Neural cell (in vitro differentiated cells): ENCODE measurements around the gene FAM76A. TPM values are rescaled to one million over a fixed set of nuclear protein-coding genes. Genes with fewer than 3 reads are reported as not detected.

ENCODE experiments used
- H2AFZ ChIP-seq: fragments of 200-600, 300-800 bp; sonication (generic), shearing (Covaris generic); 2 replicates; pipeline ENCODE4 v1.6.0; 2014; ENCODE audit warnings: low read depth, mild to moderate bottlenecking, antibody characterized with exemption, low read length, moderate library complexity
- H3F3A ChIP-seq: fragments of 200-600 bp; shearing (Covaris generic); 2 replicates; pipeline ENCODE4 v1.6.1; 2016; ENCODE audit warnings: mild to moderate bottlenecking, moderate library complexity, mixed read lengths, antibody characterized with exemption, low read length; ENCODE audit not compliant: insufficient read depth, poor library complexity, severe bottlenecking
- H3K27ac ChIP-seq: fragments of 200-600, 300-800 bp; sonication (generic), shearing (Covaris generic); 2 replicates; pipeline ENCODE4 v1.5.1; 2014; ENCODE audit warnings: mild to moderate bottlenecking, low read length, moderate library complexity
- H3K27me3 ChIP-seq: fragments of 300-800, 200-600 bp; sonication (generic), shearing (Covaris generic); 2 replicates; pipeline ENCODE4 v1.6.0; 2014; ENCODE audit warnings: mild to moderate bottlenecking, low read depth, low read length, moderate library complexity; ENCODE audit not compliant: insufficient read depth
- H3K36me3 ChIP-seq: fragments of 300-800, 200-600 bp; sonication (generic), shearing (Covaris generic); 2 replicates; pipeline ENCODE4 v1.5.1; 2014; ENCODE audit warnings: mild to moderate bottlenecking, antibody characterized with exemption, low read length, moderate library complexity; ENCODE audit not compliant: insufficient read depth
- H3K4me2 ChIP-seq: fragments of 300-800, 200-600 bp; sonication (generic), shearing (Covaris generic); 2 replicates; pipeline ENCODE4 v1.6.0; 2014; ENCODE audit warnings: mild to moderate bottlenecking, low read length
- H3K4me3 ChIP-seq: fragments of 300-800, 200-600 bp; sonication (generic), shearing (Covaris generic); 2 replicates; pipeline ENCODE4 v1.5.1; 2014; ENCODE audit warnings: mild to moderate bottlenecking, low read length, moderate library complexity
- H3K79me2 ChIP-seq: fragments of 200-600 bp; shearing (Covaris generic); replicated peaks from 2 replicates; pipeline ENCODE4 v1.6.0; 2014; ENCODE audit warnings: mild to moderate bottlenecking, low read length, moderate library complexity; ENCODE audit not compliant: insufficient read depth
- H3K9ac ChIP-seq: fragments of 300-800, 200-600 bp; sonication (generic), shearing (Covaris generic); 2 replicates; pipeline ENCODE4 v1.6.1; 2016; ENCODE audit warnings: mild to moderate bottlenecking, low read length, mixed read lengths
- H3K9me2 ChIP-seq: fragments of 200-600 bp; shearing (Covaris generic); 2 replicates; pipeline ENCODE4 v1.6.1; 2016; ENCODE audit warnings: mild to moderate bottlenecking, low read length, mixed read lengths; ENCODE audit not compliant: insufficient read depth
- H3K9me3 ChIP-seq: fragments of 200-600, 300-800 bp; sonication (generic), shearing (Covaris generic); 2 replicates; pipeline ENCODE4 v1.6.1; 2016; ENCODE audit warnings: mild to moderate bottlenecking, mixed run types, low read length, moderate library complexity, mixed read lengths
- H4K20me1 ChIP-seq: fragments of 200-600 bp; shearing (Covaris generic); 2 replicates; pipeline ENCODE4 v1.6.1; 2016; ENCODE audit warnings: mild to moderate bottlenecking, mixed run types; ENCODE audit not compliant: insufficient read depth
- CTCF ChIP-seq: fragments of 450-650 bp; IDR thresholded peaks from 2 replicates; pipeline ENCODE4 v1.5.1; 2014; ENCODE audit warnings: antibody characterized with exemption, mild to moderate bottlenecking, moderate library complexity; ENCODE audit not compliant: poor library complexity, severe bottlenecking
- EP300 ChIP-seq: fragments of 450-650 bp; conservative IDR thresholded peaks from 2 replicates; pipeline ENCODE4 v1.6.1; 2014; ENCODE audit warnings: antibody characterized with exemption, mild to moderate bottlenecking, moderate library complexity; ENCODE audit not compliant: poor library complexity, severe bottlenecking
- EZH2 ChIP-seq: fragments of 200-600, 300-800 bp; shearing (Covaris generic), sonication (generic); IDR thresholded peaks from 2 replicates; pipeline ENCODE4 v1.6.1; 2014; ENCODE audit warnings: antibody characterized with exemption, low read length, borderline replicate concordance, mild to moderate bottlenecking; ENCODE audit not compliant: insufficient read depth, poor library complexity, severe bottlenecking
- MXI1 ChIP-seq: fragments of 450-650 bp; conservative IDR thresholded peaks from 2 replicates; pipeline ENCODE4 v1.6.1; 2014; ENCODE audit warnings: antibody characterized with exemption, mild to moderate bottlenecking; ENCODE audit not compliant: poor library complexity, severe bottlenecking
- POLR2AphosphoS5 ChIP-seq: IDR thresholded peaks from 2 replicates; pipeline ENCODE4 v1.6.1; 2012
- RAD21 ChIP-seq: fragments of 450-650 bp; conservative IDR thresholded peaks from 2 replicates; pipeline ENCODE4 v1.6.1; 2014; ENCODE audit warnings: antibody characterized with exemption, mild to moderate bottlenecking, moderate library complexity
- REST ChIP-seq: IDR thresholded peaks from 2 replicates; pipeline ENCODE4 v1.6.1; 2012; ENCODE audit warnings: borderline replicate concordance
- SMC3 ChIP-seq: fragments of 450-650 bp; conservative IDR thresholded peaks from 2 replicates; pipeline ENCODE4 v1.6.1; 2014; ENCODE audit warnings: antibody characterized with exemption, mild to moderate bottlenecking, moderate library complexity; ENCODE audit not compliant: poor library complexity
- TAF1 ChIP-seq: IDR thresholded peaks from 2 replicates; pipeline ENCODE4 v1.6.1; 2012; ENCODE audit warnings: low read depth
- polyA plus RNA-seq: library from polyadenylated mRNA; depleted of rRNA; stranded (reverse); fragments of >200 nt; gene quantifications from 2 replicates; pipeline ENCODE4 v1.2.3, GENCODE V29; 2014

FAM76A gene
- polyA plus RNA-seq, 1 donor from 2014 or later = 14.5 TPM

- Histone ChIP-seq H3K9me2 (no peaks in the 10 kb centered on the region), H3K9me3 (no peaks in the 10 kb centered on the region), H3K79me2 (peaks cover 20% of the 10 kb centered on the region), H3K36me3 (no peaks in the 10 kb centered on the region), H3K27me3 (no peaks in the 10 kb centered on the region), H3F3A (no peaks in the 10 kb centered on the region), H3K27ac (no peak overlapping the region), H3K4me2 (no peak overlapping the region), H3K4me3 (no peak overlapping the region), H4K20me1 (no peaks in the 10 kb centered on the region), H3K9ac (no peak overlapping the region), H2AFZ (no peak overlapping the region)
- no peak for TF ChIP-seq SMC3
- no peak for TF ChIP-seq POLR2AphosphoS5
- no peak for TF ChIP-seq TAF1
- no peak for TF ChIP-seq CTCF
- TF ChIP-seq RAD21 = no peak
- TF ChIP-seq MXI1 = no peak
- no peak for TF ChIP-seq EZH2
- no peak for TF ChIP-seq EP300
- no peak for TF ChIP-seq REST
These were observed 44.6 kb downstream of the FAM76A start for GRCh38 chr1:27770293-27770830.

GRCh38 chr1:27772036-27772931, 46.5 kb downstream of the FAM76A start:
- H3K4me2 ChIP-seq = no peak overlapping the region
- no peaks in the 10 kb centered on the region for H3K27me3 ChIP-seq
- no peaks in the 10 kb centered on the region for H3K9me2 ChIP-seq
- H3K79me2 ChIP-seq = peaks cover 30% of the 10 kb centered on the region
- H3K4me3 ChIP-seq = peak overlapping the region; percentile 100
- H3K27ac ChIP-seq = peak overlapping the region; percentile 93
- no peaks in the 10 kb centered on the region for H3K9me3 ChIP-seq
- no peaks in the 10 kb centered on the region for H4K20me1 ChIP-seq
- H3K36me3 ChIP-seq = no peaks in the 10 kb centered on the region
- H3F3A ChIP-seq = no peaks in the 10 kb centered on the region
- TF ChIP-seq TAF1 = no peak
- no peak for TF ChIP-seq EP300
- no peak for TF ChIP-seq CTCF
- TF ChIP-seq EZH2 = no peak
- TF ChIP-seq POLR2AphosphoS5 = no peak
- no peak for TF ChIP-seq REST
- no peak for TF ChIP-seq SMC3
- no peak for TF ChIP-seq RAD21
- no peak for TF ChIP-seq MXI1
- H3K9ac ChIP-seq = peak overlapping the region; percentile 64
- peak overlapping the region; percentile 48 for H2AFZ ChIP-seq
